ENCODE measurements around the gene HS2ST1.

DNA sequence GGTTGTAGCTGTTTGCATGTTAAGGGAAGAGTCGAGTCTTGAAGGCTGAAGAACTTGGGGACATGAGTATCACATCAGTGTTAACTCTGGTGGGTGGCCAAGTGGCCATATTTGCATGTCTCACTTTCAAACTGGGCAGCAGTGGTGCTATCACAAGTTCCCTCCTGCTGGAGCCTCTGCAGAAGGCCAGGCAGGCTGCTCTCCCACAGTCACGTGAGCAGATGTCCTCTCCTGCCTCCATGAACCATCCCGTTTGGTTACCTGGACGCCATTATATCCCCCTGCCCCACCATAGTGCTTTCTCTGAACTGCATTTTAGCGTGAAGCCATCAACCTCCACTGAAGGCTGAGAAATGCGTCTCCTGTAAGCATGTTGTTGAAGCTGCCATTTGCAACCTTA, 209.2 kb downstream of the HS2ST1 start:
- TF ChIP-seq CTCF (tag by site-specific recombination; IDR thresholded peaks at IDR 0.05) = no peak
- TF ChIP-seq ZNF670 (tag by site-specific recombination; IDR thresholded peaks at IDR 0.05; ENCODE audit: low read depth) = no peak
- TF ChIP-seq ZNF664 (tag by site-specific recombination; IDR thresholded peaks at IDR 0.05) = no peak
- no peak for TF ChIP-seq ZBTB8A (tag by site-specific recombination; IDR thresholded peaks at IDR 0.05)
- no peak for TF ChIP-seq SETDB1 (IDR thresholded peaks at IDR 0.05; ENCODE audit: insufficient read length, low read length)
- no peak for TF ChIP-seq RBAK (tag by site-specific recombination; IDR thresholded peaks at IDR 0.05)
- no peak for TF ChIP-seq ZNF155 (tag by site-specific recombination; IDR thresholded peaks at IDR 0.05)
